Keratinocyte (primary cell): ENCODE measurements around the gene CLDN22. TPM values are rescaled to one million over a fixed set of nuclear protein-coding genes. Genes with fewer than 3 reads are reported as not detected.

Source experiments
- DNase-seq: peaks from one replicate; pipeline ENCODE4 v3.0.0-alpha.2; 2011; ENCODE audit warnings: low read depth, missing footprints, low spot score
- FAIRE-seq: peaks from 2 replicates; lab custom pipeline; 2011; peaks lifted over from hg19 to GRCh38; lab: Jason Lieb, UNC
- H2AFZ ChIP-seq: 2 replicates; pipeline ENCODE4 v1.6.0; 2012; ENCODE audit warnings: low read length, control low read depth, inconsistent platforms; ENCODE audit not compliant: control insufficient read depth
- H3K27ac ChIP-seq: 2 replicates; pipeline ENCODE4 v1.5.1; 2011; ENCODE audit warnings: low read length; ENCODE audit not compliant: control insufficient read depth, insufficient read depth
- H3K27me3 ChIP-seq: 3 replicates; pipeline ENCODE4 v1.6.0; 2011; ENCODE audit warnings: low read length; ENCODE audit not compliant: control insufficient read depth, insufficient read depth; ENCODE audit errors: extremely low read depth
- H3K36me3 ChIP-seq, 2 experiments: 2 replicates in 1 of 2; 3 replicates in 1 of 2; pipeline ENCODE4 v1.5.1; 2011; ENCODE audit warnings: low read length in 2 of 2, mild to moderate bottlenecking in 1 of 2; ENCODE audit not compliant: control insufficient read depth in 2 of 2, insufficient read depth in 2 of 2; ENCODE audit errors: extremely low read depth in 1 of 2
- H3K4me1 ChIP-seq: 3 replicates; pipeline ENCODE4 v1.5.1; 2011; ENCODE audit warnings: low read length; ENCODE audit not compliant: control insufficient read depth, insufficient read depth; ENCODE audit errors: extremely low read depth
- H3K4me2 ChIP-seq: 3 replicates; pipeline ENCODE4 v1.6.0; 2011; ENCODE audit warnings: low read depth, low read length; ENCODE audit not compliant: control insufficient read depth, insufficient read depth; ENCODE audit errors: extremely low read depth
- H3K4me3 ChIP-seq, 3 experiments: fragments of 200-600 bp in 1 of 3; sonication (generic) in 1 of 3; 2 replicates in 2 of 3; 3 replicates in 1 of 3; pipeline ENCODE4 v1.5.1; 2011 to 2016; ENCODE audit warnings: low read length in 3 of 3, mild to moderate bottlenecking in 3 of 3, control low read depth in 2 of 3, inconsistent platforms in 1 of 3, low read depth in 1 of 3, mixed read lengths in 1 of 3, mixed run types in 1 of 3, moderate library complexity in 1 of 3; ENCODE audit not compliant: control insufficient read depth in 2 of 3, insufficient read depth in 2 of 3; ENCODE audit errors: extremely low read depth in 1 of 3
- H3K79me2 ChIP-seq: 2 replicates; pipeline ENCODE4 v1.6.0; 2012; ENCODE audit warnings: low read length; ENCODE audit not compliant: control insufficient read depth, insufficient read depth
- H3K9ac ChIP-seq: 3 replicates; pipeline ENCODE4 v1.6.0; 2011; ENCODE audit warnings: low read length; ENCODE audit not compliant: control insufficient read depth, insufficient read depth; ENCODE audit errors: extremely low read depth
- H3K9me1 ChIP-seq: 3 replicates; pipeline ENCODE4 v1.6.0; 2011; ENCODE audit warnings: low read length; ENCODE audit not compliant: control insufficient read depth, insufficient read depth; ENCODE audit errors: extremely low read depth
- H3K9me3 ChIP-seq: 2 replicates; pipeline ENCODE4 v1.5.1; 2012; ENCODE audit warnings: low read depth, low read length; ENCODE audit not compliant: control insufficient read depth
- H4K20me1 ChIP-seq: 3 replicates; pipeline ENCODE4 v1.6.0; 2011; ENCODE audit warnings: low read length; ENCODE audit not compliant: control insufficient read depth, insufficient read depth; ENCODE audit errors: extremely low read depth
- CTCF ChIP-seq, 3 experiments: IDR thresholded peaks in 1 of 3; conservative IDR thresholded peaks in 1 of 3; optimal IDR thresholded peaks in 1 of 3; 2 replicates in 2 of 3; 3 replicates in 1 of 3; pipeline versions ENCODE3 to v1.5.1; 2011; ENCODE audit warnings: low read length in 3 of 3, mild to moderate bottlenecking in 3 of 3, moderate library complexity in 2 of 3, control low read depth in 1 of 3, inconsistent platforms in 1 of 3; ENCODE audit not compliant: insufficient read depth in 2 of 3; ENCODE audit errors: extremely low read depth in 1 of 3
- EZH2 ChIP-seq: IDR thresholded peaks from one replicate; pipeline ENCODE4 v1.6.1; 2012; ENCODE audit warnings: inconsistent platforms, mild to moderate bottlenecking, low read length, moderate library complexity
- dilution Hi-C: fragments of 300-500 bp; cut with MboI; formaldehyde crosslinking; loops from one replicate; pipeline ENCODE4 v1.7.0; 2020; ENCODE audit warnings: low sequenced_read_pairs; ENCODE audit not compliant: extremely low pct_ligation_motif_present
- polyA plus RNA-seq, 5 experiments: library from polyadenylated mRNA; depleted of rRNA in 3 of 5; stranded (reverse) in 3 of 5; stranded (forward) in 1 of 5; unstranded in 1 of 5; fragments of >200 nt; gene quantifications; 1 replicate in 1 of 5; 2 replicates in 3 of 5; 3 replicates in 1 of 5; pipeline versions ENCODE4 v1.2.1 to v1.2.3, GENCODE V29; 2011 to 2012; ENCODE audit warnings: missing spikeins in 2 of 5, low read depth in 1 of 5, low replicate concordance in 1 of 5

CLDN22 gene
- polyA plus RNA-seq, 1 donor (not counting 4 experiments of a cell fraction or from before 2014, with no cell fraction given), result 0.03 TPM

DNA sequence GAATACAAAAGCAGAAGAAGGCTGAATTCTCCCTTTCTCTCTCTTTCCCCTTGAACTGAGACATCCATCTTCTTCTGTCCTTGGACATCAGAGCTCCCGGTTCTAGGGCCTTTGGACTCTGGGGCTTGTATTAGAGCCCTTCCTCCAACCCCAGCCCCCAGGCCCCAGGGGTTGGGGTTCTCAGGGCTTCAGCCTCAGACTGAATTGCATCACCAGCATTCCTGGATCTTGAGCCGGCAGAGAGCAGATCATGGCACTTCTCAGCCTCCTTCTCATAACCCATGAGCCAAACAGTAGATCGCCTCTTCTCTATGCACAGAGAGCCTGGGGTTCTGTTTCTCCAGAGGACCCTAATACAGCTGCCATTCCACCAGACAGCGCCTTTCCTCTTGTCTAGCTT is 27.5 kb upstream of the CLDN22 start:
- dilution Hi-C loops, result no loop called here
- Histone ChIP-seq H3K9ac (no peak overlapping the region), H2AFZ (no peak overlapping the region), H4K20me1 (no peaks in the 10 kb centered on the region), H3K79me2 (no peaks in the 10 kb centered on the region), H3K9me3 (no peaks in the 10 kb centered on the region), H3K9me1 (no peaks in the 10 kb centered on the region), H3K27ac (no peak overlapping the region), H3K36me3 (no peaks in the 10 kb centered on the region), H3K27me3 (no peaks in the 10 kb centered on the region), H3K4me3 (no peak overlapping the region), H3K4me1 (peaks cover 19% of the 10 kb centered on the region), H3K4me2 (no peak overlapping the region)
- FAIRE-seq (no peak), DNase-seq (no peak)
- TF ChIP-seq EZH2, result no peak
- no peak for TF ChIP-seq CTCF (optimal IDR thresholded peaks at IDR 0.05 in 1 of 3, IDR thresholded peaks at IDR 0.05 in 1 of 3, conservative IDR thresholded peaks at IDR 0.05 in 1 of 3; ENCODE audit: extremely low read depth in 1 of 3, insufficient read depth in 2 of 3, low read length in 3 of 3)

GRCh38 chr4:183347146-183347545 is 27.1 kb upstream of the CLDN22 start:
- Histone ChIP-seq H3K9me3 (no peaks in the 10 kb centered on the region), H3K79me2 (no peaks in the 10 kb centered on the region), H3K4me1 (peaks cover 19% of the 10 kb centered on the region), H3K36me3 (no peaks in the 10 kb centered on the region), H3K27me3 (peaks cover 3% of the 10 kb centered on the region), H3K27ac (no peak overlapping the region), H3K4me2 (no peak overlapping the region), H4K20me1 (no peaks in the 10 kb centered on the region), H3K4me3 (no peak overlapping the region), H2AFZ (no peak overlapping the region), H3K9ac (no peak overlapping the region), H3K9me1 (no peaks in the 10 kb centered on the region)
- FAIRE-seq (no peak), DNase-seq (no peak)
- dilution Hi-C loops, result no loop called here
- TF ChIP-seq CTCF (optimal IDR thresholded peaks at IDR 0.05 in 1 of 3, IDR thresholded peaks at IDR 0.05 in 1 of 3, conservative IDR thresholded peaks at IDR 0.05 in 1 of 3; ENCODE audit: extremely low read depth in 1 of 3, insufficient read depth in 2 of 3, low read length in 3 of 3), result no peak
- no peak for TF ChIP-seq EZH2
